Endothelial cell of umbilical vein (primary cell): Measurements from ENCODE around the gene MRM2.

Source experiments
- CTCF ChIP-seq, 2 donors: IDR thresholded peaks; 1 replicate in 1 of 2; 2 replicates in 1 of 2; pipeline ENCODE4 v1.5.1; 2011; ENCODE audit warnings: low read length in 2 of 2, mild to moderate bottlenecking in 2 of 2, moderate library complexity in 2 of 2, control low read depth in 1 of 2, inconsistent platforms in 1 of 2, low read depth in 1 of 2; ENCODE audit not compliant: insufficient read depth in 1 of 2; ENCODE audit errors: extremely low read depth in 1 of 2
- EZH2 ChIP-seq: IDR thresholded peaks from 2 replicates; pipeline ENCODE4 v1.6.1; 2012; ENCODE audit warnings: borderline replicate concordance, low read depth, mild to moderate bottlenecking, moderate library complexity, low read length, inconsistent platforms; ENCODE audit not compliant: severe bottlenecking
- JUN ChIP-seq: IDR thresholded peaks from 2 replicates; pipeline ENCODE4 v1.6.1; 2011; ENCODE audit warnings: borderline replicate concordance, low read depth; ENCODE audit not compliant: insufficient read length, insufficient read depth
- POLR2A ChIP-seq: IDR thresholded peaks from 2 replicates; pipeline ENCODE4 v1.6.1; 2012; ENCODE audit warnings: low read depth, mild to moderate bottlenecking, control low read depth, low read length
- POLR2AphosphoS5 ChIP-seq: IDR thresholded peaks from 2 replicates; pipeline ENCODE4 v1.6.1; 2012; ENCODE audit warnings: low read depth, mild to moderate bottlenecking, control low read depth, low read length, moderate library complexity; ENCODE audit not compliant: insufficient read depth
- TF ChIP-seq, protein P1 (sequence below): IDR thresholded peaks from 2 replicates; pipeline ENCODE4 v1.6.1; 2011; ENCODE audit not compliant: insufficient read depth, insufficient read length

GRCh38 chr7:2254429-2255144 is 12.6 kb upstream of the MRM2 start:
- TF ChIP-seq POLR2A (no peak), CTCF (IDR thresholded peaks at IDR 0.05; ENCODE audit: extremely low read depth in 1 of 2, insufficient read depth in 1 of 2, low read depth in 1 of 2, low read length in 2 of 2) (no peak), POLR2AphosphoS5 (no peak), JUN (no peak), EZH2 (no peak)
- TF ChIP-seq, protein P1, sequence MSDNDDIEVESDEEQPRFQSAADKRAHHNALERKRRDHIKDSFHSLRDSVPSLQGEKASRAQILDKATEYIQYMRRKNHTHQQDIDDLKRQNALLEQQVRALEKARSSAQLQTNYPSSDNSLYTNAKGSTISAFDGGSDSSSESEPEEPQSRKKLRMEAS, result no peak
